CD4-positive, alpha-beta T cell (primary cell): Measurements from ENCODE around the gene LRRC52. TPM values are rescaled to one million over a fixed set of nuclear protein-coding genes. Genes with fewer than 3 reads are reported as not detected.

ENCODE experiments used
- ATAC-seq: fragments of 200-7000 bp; cut with Tn5 transposase; one replicate; pipeline ENCODE4 v1.10.0; 2022; ENCODE audit warnings: mild to moderate bottlenecking; ENCODE audit not compliant: poor library complexity
- CTCF ChIA-PET: fragments of 350-600 bp; sonication (Branson Sonifier 250); formaldehyde crosslinking; loops from one replicate; lab custom pipeline; 2021; ENCODE audit warnings: antibody characterized with exemption, inconsistent platforms; lab: Charles Lee
- POLR2A ChIA-PET: fragments of 350-600 bp; sonication (Branson Sonifier 250); formaldehyde crosslinking; loops from one replicate; lab custom pipeline; 2021; ENCODE audit warnings: antibody characterized with exemption, inconsistent platforms; lab: Charles Lee
- DNase-seq, 14 experiments: peaks; one replicate each; pipeline ENCODE4 v3.0.0-alpha.2; 2013 to 2020; ENCODE audit warnings: mixed read lengths in 2 of 14
- H3K27ac ChIP-seq, 2 donors: one replicate each; pipeline versions ENCODE4 v1.5.1 to v1.7.0; 2013; ENCODE audit warnings: low read length in 2 of 2, low read depth in 1 of 2, mild to moderate bottlenecking in 1 of 2
- H3K27me3 ChIP-seq, 2 experiments: 1 replicate in 1 of 2; 2 replicates in 1 of 2; pipeline versions ENCODE4 v1.6.1 to v1.7.0; 2013; ENCODE audit warnings: low read length in 2 of 2, control low read depth in 1 of 2, mild to moderate bottlenecking in 1 of 2, moderate library complexity in 1 of 2; ENCODE audit not compliant: insufficient read depth in 2 of 2, control insufficient read depth in 1 of 2
- H3K36me3 ChIP-seq: one replicate; pipeline ENCODE4 v1.6.1; 2013; ENCODE audit warnings: low read length, control low read depth; ENCODE audit not compliant: insufficient read depth
- H3K4me1 ChIP-seq: one replicate; pipeline ENCODE4 v1.6.1; 2013; ENCODE audit warnings: low read length, control low read depth; ENCODE audit not compliant: insufficient read depth
- H3K4me3 ChIP-seq: one replicate; pipeline ENCODE4 v1.5.1; 2013; ENCODE audit warnings: mild to moderate bottlenecking, low read length, moderate library complexity
- H3K9me3 ChIP-seq, 2 experiments: 1 replicate in 1 of 2; 2 replicates in 1 of 2; pipeline versions ENCODE4 v1.6.1 to v1.7.0; 2013; ENCODE audit warnings: low read length in 2 of 2, mild to moderate bottlenecking in 2 of 2, control low read depth in 1 of 2, moderate library complexity in 1 of 2; ENCODE audit not compliant: control insufficient read depth in 1 of 2, insufficient read depth in 1 of 2
- H3K27ac Mint-ChIP-seq: one replicate; pipeline ENCODE4 v1.8.0; 2020; ENCODE audit warnings: mixed read lengths
- H3K27me3 Mint-ChIP-seq: one replicate; pipeline ENCODE4 v1.8.0; 2021; ENCODE audit warnings: mixed read lengths
- H3K36me3 Mint-ChIP-seq: one replicate; pipeline ENCODE4 v1.8.0; 2021; ENCODE audit warnings: low read depth, mixed read lengths
- H3K4me1 Mint-ChIP-seq: one replicate; pipeline ENCODE4 v1.8.0; 2021; ENCODE audit warnings: low read depth, mixed read lengths
- H3K4me3 Mint-ChIP-seq: one replicate; pipeline ENCODE4 v1.8.0; 2020; ENCODE audit warnings: mild to moderate bottlenecking, mixed read lengths
- H3K9me3 Mint-ChIP-seq: one replicate; pipeline ENCODE4 v1.8.0; 2020; ENCODE audit warnings: mixed read lengths
- intact Hi-C, 2 experiments: fragments of 100-400 bp; cut with DNase I in 1 of 2; cut with micrococcal nuclease in 1 of 2; formaldehyde crosslinking; loops; one replicate each; pipeline versions ENCODE4 v1.15.1 to v1.9.0; 2023 to 2025; cut with DNase I, micrococcal nuclease
- total RNA-seq, 174 experiments: library from RNA in 2 of 174; stranded (reverse) in 2 of 174; gene quantifications; one replicate each; pipeline ENCODE4 v1.2.3 and lab custom pipeline; 2021 to 2026
- TF ChIP-seq, protein P1 (sequence below): fragments of 200-600 bp; IDR thresholded peaks from one replicate; pipeline ENCODE4 v1.8.0; 2022; ENCODE audit warnings: antibody characterized with exemption, mild to moderate bottlenecking

LRRC52 gene
- total RNA-seq, 2 experiments from 2014 or later, result not detected

- ChIA-PET CTCF (no interaction called here), POLR2A (no interaction called here)
- Mint-ChIP-seq H3K27me3 (peaks cover 10% of the 10 kb centered on the region), H3K4me1 (no peaks in the 10 kb centered on the region), H3K9me3 (no peaks in the 10 kb centered on the region), H3K27ac (no peak overlapping the region), H3K4me3 (no peak overlapping the region), H3K36me3 (no peaks in the 10 kb centered on the region)
- Histone ChIP-seq H3K36me3 (no peaks in the 10 kb centered on the region), H3K4me1 (no peaks in the 10 kb centered on the region), H3K4me3 (no peak overlapping the region), H3K27me3 (no peaks in the 10 kb centered on the region), H3K27ac (no peak overlapping the region), H3K9me3 (no peaks in the 10 kb centered on the region)
- TF ChIP-seq, protein P1, sequence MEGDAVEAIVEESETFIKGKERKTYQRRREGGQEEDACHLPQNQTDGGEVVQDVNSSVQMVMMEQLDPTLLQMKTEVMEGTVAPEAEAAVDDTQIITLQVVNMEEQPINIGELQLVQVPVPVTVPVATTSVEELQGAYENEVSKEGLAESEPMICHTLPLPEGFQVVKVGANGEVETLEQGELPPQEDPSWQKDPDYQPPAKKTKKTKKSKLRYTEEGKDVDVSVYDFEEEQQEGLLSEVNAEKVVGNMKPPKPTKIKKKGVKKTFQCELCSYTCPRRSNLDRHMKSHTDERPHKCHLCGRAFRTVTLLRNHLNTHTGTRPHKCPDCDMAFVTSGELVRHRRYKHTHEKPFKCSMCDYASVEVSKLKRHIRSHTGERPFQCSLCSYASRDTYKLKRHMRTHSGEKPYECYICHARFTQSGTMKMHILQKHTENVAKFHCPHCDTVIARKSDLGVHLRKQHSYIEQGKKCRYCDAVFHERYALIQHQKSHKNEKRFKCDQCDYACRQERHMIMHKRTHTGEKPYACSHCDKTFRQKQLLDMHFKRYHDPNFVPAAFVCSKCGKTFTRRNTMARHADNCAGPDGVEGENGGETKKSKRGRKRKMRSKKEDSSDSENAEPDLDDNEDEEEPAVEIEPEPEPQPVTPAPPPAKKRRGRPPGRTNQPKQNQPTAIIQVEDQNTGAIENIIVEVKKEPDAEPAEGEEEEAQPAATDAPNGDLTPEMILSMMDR, result no peak
- intact Hi-C loops, result no loop called here
- no peak for ATAC-seq
- no peak for DNase-seq
Observed at GRCh38 chr1:165512816-165513215, 31.0 kb upstream of the LRRC52 start.

DNA sequence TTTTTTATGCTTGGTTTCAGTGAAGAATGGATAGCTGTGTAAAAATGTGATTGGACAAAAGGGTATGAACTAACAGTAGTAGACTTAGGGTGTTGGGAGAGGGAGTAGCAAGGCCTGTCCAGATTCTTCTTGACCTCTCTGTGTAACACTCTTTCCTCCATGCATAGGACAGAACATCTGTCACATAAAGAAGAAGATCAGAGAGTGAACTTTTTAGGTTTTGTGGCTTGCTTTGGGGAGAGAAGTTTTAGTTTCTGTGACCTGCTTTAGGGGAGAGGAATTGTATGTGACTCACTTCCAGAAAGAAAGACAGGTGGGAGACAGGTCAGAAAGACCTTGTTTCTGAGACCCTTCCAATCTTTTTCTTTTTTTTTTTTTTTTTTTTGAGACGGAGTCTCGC, 27.3 kb upstream of the LRRC52 start:
- TF ChIP-seq, protein P1, result no peak
- intact Hi-C loops, result no loop called here
- peaks cover under 1 to 4% of the 10 kb centered on the region in 2 experiments for H3K9me3 ChIP-seq
- Mint-ChIP-seq H3K27me3 (peaks cover 33% of the 10 kb centered on the region), H3K4me1 (no peaks in the 10 kb centered on the region), H3K27ac (no peak overlapping the region), H3K9me3 (peaks cover 14% of the 10 kb centered on the region), H3K36me3 (no peaks in the 10 kb centered on the region), H3K4me3 (no peak overlapping the region)
- CTCF ChIA-PET, result interaction anchor here (0.7 kb wide), 1 partner anchor 113 kb away, joined by 4 read pairs; no protein-coding TSS in a partner anchor
- DNase-seq (no peak), ATAC-seq (no peak)
- POLR2A ChIA-PET, result no interaction called here
- no peaks in the 10 kb centered on the region for H3K36me3 ChIP-seq
- H3K4me3 ChIP-seq, result no peak overlapping the region
- no peak overlapping the region for H3K27ac ChIP-seq
- H3K4me1 ChIP-seq, result no peaks in the 10 kb centered on the region
- H3K27me3 ChIP-seq, result peaks cover 0 to 5% of the 10 kb centered on the region in 2 experiments

DNA sequence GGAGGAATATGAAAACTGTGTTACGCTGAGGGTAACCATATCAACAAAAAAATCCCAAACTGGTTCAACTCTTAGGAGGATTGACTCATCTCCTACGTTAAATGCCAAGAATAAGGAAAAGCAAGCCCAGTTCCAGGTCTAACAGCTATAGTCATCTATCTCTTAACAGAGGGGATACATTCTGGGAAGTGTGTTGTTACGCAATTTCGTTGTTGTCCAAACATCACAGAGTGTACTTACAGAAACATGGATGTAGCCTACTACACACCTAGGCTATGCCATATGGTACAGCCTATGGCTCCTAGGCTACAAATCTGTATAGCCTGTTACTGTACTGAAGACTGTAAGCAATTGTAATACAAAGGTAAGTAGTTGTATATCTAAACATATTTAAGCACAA, 23.2 kb upstream of the LRRC52 start:
- no peak for ATAC-seq
- H3K9me3 ChIP-seq, result peaks cover 7 to 10% of the 10 kb centered on the region in 2 experiments
- no peak for DNase-seq
- H3K27me3 Mint-ChIP-seq, result peaks cover 56% of the 10 kb centered on the region
- peaks cover 11 to 13% of the 10 kb centered on the region in 2 experiments for H3K27me3 ChIP-seq
- H3K4me3 Mint-ChIP-seq, result no peak overlapping the region
- H3K27ac Mint-ChIP-seq, result no peak overlapping the region
- H3K9me3 Mint-ChIP-seq, result peaks cover 22% of the 10 kb centered on the region
- TF ChIP-seq, protein P1, result no peak
- no peaks in the 10 kb centered on the region for H3K36me3 Mint-ChIP-seq
- no peak overlapping the region for H3K27ac ChIP-seq
- ChIA-PET POLR2A (no interaction called here), CTCF (no interaction called here)
- no peaks in the 10 kb centered on the region for H3K36me3 ChIP-seq
- H3K4me1 ChIP-seq, result no peaks in the 10 kb centered on the region
- H3K4me3 ChIP-seq, result no peak overlapping the region
- H3K4me1 Mint-ChIP-seq, result no peaks in the 10 kb centered on the region
- intact Hi-C loops, result no loop called here
